ENCODE data around the gene LCE1B.

LCE1B gene

GRCh38 chr1:152811671-152812070 is at the start of gene LCE1B:
Gene LCE1B, plus strand, starts transcription at chr1:152811971. Its CDS starts 476 bp downstream, at chr1:152812447.
- DNase-seq, result no peak

- no peak for DNase-seq
Measured at GRCh38 chr1:152768847-152769533, 42.8 kb upstream of the LCE1B start.

GRCh38 chr1:152770411-152770810 is 41.4 kb upstream of the LCE1B start:
- no peak for DNase-seq

GRCh38 chr1:152774875-152775274 is 36.9 kb upstream of the LCE1B start, which contains the start of gene LCE1F:
Gene LCE1F, plus strand, starts transcription at chr1:152775140. Its CDS starts 1,232 bp downstream, at chr1:152776372.
- no peak for DNase-seq

GRCh38 chr1:152776361-152776760 is 35.4 kb upstream of the LCE1B start:
- DNase-seq, result no peak

GRCh38 chr1:152777510-152778137 is 34.1 kb upstream of the LCE1B start:
- DNase-seq, result no peak

GRCh38 chr1:152783095-152783494 is 28.7 kb upstream of the LCE1B start:
- DNase-seq, result no peak

GRCh38 chr1:152786077-152786476 is 25.7 kb upstream of the LCE1B start, which contains the start of gene LCE1E:
Gene LCE1E, plus strand, starts transcription at chr1:152786257. Its CDS starts 1,043 bp downstream, at chr1:152787300.
- no peak for DNase-seq

- no peak for DNase-seq
Measured at GRCh38 chr1:152795686-152796085, 16.1 kb upstream of the LCE1B start.

- no peak for DNase-seq
Measured at GRCh38 chr1:152796421-152796820, 15.3 kb upstream of the LCE1B start, which contains the start of gene LCE1D. Gene LCE1D, plus strand, starts transcription at chr1:152796721. Its CDS starts 1,074 bp downstream, at chr1:152797795.

- DNase-seq, result no peak
Measured at GRCh38 chr1:152801333-152801732, 10.4 kb upstream of the LCE1B start.

- DNase-seq, result no peak
Measured at GRCh38 chr1:152806576-152806975, 5.2 kb upstream of the LCE1B start, which contains the start of gene LCE1C. Gene LCE1C, minus strand, starts transcription at chr1:152806651. Its CDS starts 1,173 bp downstream, at chr1:152805478.

GRCh38 chr1:152811050-152811449 is 721 bp upstream of the LCE1B start:
- no peak for DNase-seq

GRCh38 chr1:152817309-152817708 is 5.5 kb downstream of the LCE1B start:
- DNase-seq, result no peak

- DNase-seq, result no peak
Measured at GRCh38 chr1:152823294-152823693, 11.5 kb downstream of the LCE1B start.

GRCh38 chr1:152824964-152825363 is 13.2 kb downstream of the LCE1B start:
- no peak for DNase-seq

GRCh38 chr1:152827173-152827572 is 15.4 kb downstream of the LCE1B start, which contains the start of gene LCE1A:
Gene LCE1A, plus strand, starts transcription at chr1:152827473. Its CDS starts 0 bp downstream, at chr1:152827473.
- DNase-seq, result no peak

GRCh38 chr1:152836870-152837269 is 25.1 kb downstream of the LCE1B start:
- DNase-seq, result no peak

GRCh38 chr1:152842556-152842955 is 30.8 kb downstream of the LCE1B start, which contains the start of gene LCE6A:
Gene LCE6A, plus strand, starts transcription at chr1:152842856. Its CDS starts 665 bp downstream, at chr1:152843521.
- no peak for DNase-seq

- DNase-seq, result no peak
Measured at GRCh38 chr1:152855661-152856060, 43.9 kb downstream of the LCE1B start.

GRCh38 chr1:152858062-152858461 is 46.3 kb downstream of the LCE1B start:
- DNase-seq, result no peak

GRCh38 chr1:152859696-152860095 is 47.9 kb downstream of the LCE1B start, which contains the start of gene LCE7A:
Gene LCE7A, plus strand, starts transcription at chr1:152859996. Its CDS starts 702 bp downstream, at chr1:152860698.
- no peak for DNase-seq

- no peak for DNase-seq
Measured at GRCh38 chr1:152860129-152860528, 48.4 kb downstream of the LCE1B start.

GRCh38 chr1:152861374-152861773 is 49.6 kb downstream of the LCE1B start:
- no peak for DNase-seq

Data from right hindlimb (tissue), 1 donor.